Mucosa of descending colon (tissue), 3 donors: ENCODE data around the gene WDR88. TPM values are rescaled to one million over a fixed set of nuclear protein-coding genes. Genes with fewer than 3 reads are reported as not detected.
A peak's percentile ranks its signal among the peaks of the same experiment; 100 is the strongest.
"Not testable (repeated sequence)": the region's sequence is repeated elsewhere in the genome, so short reads cannot be mapped to it uniquely, and the experiment has no call there.

Experiments
- ATAC-seq: fragments of 200-7000 bp; cut with Tn5 transposase; one replicate; pipeline ENCODE4 v1.9.1; 2020; ENCODE audit warnings: mild to moderate bottlenecking, moderate library complexity
- DNase-seq, 3 donors: peaks; one replicate each; pipeline ENCODE4 v3.0.0-alpha.2; 2020
- H3K36me3 ChIP-seq: fragments of 200-600 bp; one replicate; pipeline ENCODE4 v1.8.0; 2021; ENCODE audit warnings: low read depth, mild to moderate bottlenecking
- H3K4me1 ChIP-seq: fragments of 200-600 bp; one replicate; pipeline ENCODE4 v1.8.0; 2021; ENCODE audit warnings: low read depth, mild to moderate bottlenecking
- H3K4me3 ChIP-seq: fragments of 200-600 bp; one replicate; pipeline ENCODE4 v1.8.0; 2021; ENCODE audit warnings: mild to moderate bottlenecking
- H3K9me3 ChIP-seq: fragments of 200-600 bp; one replicate; pipeline ENCODE4 v1.8.0; 2021; ENCODE audit warnings: mild to moderate bottlenecking
- intact Hi-C, 2 donors: fragments of 100-400 bp; cut with DNase I in 1 of 2; cut with micrococcal nuclease in 1 of 2; formaldehyde crosslinking; loops; one replicate each; pipeline versions ENCODE4 v1.11.0 to v1.11.1; 2022; cut with DNase I, micrococcal nuclease
- total RNA-seq, 3 donors: library from RNA; stranded (reverse); fragmentation: NEBNext Ultra II Directional in 2 of 3; extraction: Animal tissue kit (Norgen Biotek cat#: 25700) in 2 of 3; gene quantifications; one replicate each; pipeline versions ENCODE4 v1.2.1 to v1.2.4, GENCODE V29; 2021 to 2023
- TF ChIP-seq, protein P1 (sequence below): fragments of 200-600 bp; IDR thresholded peaks from one replicate; pipeline ENCODE4 v1.8.0; 2022; ENCODE audit warnings: antibody characterized with exemption, mild to moderate bottlenecking
- donor health status: DM: no; HTN: no; CAD: no; lungs with moderate emphysema.
- donor health status: DM: no; HTN: no; CAD: no.
- donor health status: DM: no; HTN: yes; CAD: no.

WDR88 gene
- total RNA-seq, 3 donors from 2014 or later: not detected

DNA sequence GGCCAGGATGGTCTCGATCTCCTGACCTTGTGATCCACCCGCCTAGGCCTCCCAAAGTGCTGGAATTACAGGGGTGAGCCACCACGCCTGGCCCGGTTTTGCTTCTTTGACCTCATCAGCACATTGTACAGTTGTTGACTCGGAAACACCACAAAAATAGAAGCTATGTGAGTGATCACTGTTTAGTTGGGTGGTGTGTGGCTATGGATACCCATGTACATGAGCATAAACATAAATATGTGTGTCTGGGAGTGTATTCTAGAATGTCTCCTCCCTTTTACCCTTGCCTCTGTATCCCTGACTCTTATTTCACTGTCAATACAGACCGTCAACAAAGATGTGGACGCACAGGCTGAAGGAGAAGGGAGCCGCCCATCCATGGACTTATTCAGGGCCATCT lies 14.4 kb upstream of the WDR88 start:
- Histone ChIP-seq H3K9me3 (no peaks in the 10 kb centered on the region), H3K4me1 (no peaks in the 10 kb centered on the region), H3K36me3 (peaks cover 4% of the 10 kb centered on the region), H3K4me3 (no peak overlapping the region)
- intact Hi-C loops: no loop called here
- no peak for ATAC-seq
- TF ChIP-seq, protein P1, sequence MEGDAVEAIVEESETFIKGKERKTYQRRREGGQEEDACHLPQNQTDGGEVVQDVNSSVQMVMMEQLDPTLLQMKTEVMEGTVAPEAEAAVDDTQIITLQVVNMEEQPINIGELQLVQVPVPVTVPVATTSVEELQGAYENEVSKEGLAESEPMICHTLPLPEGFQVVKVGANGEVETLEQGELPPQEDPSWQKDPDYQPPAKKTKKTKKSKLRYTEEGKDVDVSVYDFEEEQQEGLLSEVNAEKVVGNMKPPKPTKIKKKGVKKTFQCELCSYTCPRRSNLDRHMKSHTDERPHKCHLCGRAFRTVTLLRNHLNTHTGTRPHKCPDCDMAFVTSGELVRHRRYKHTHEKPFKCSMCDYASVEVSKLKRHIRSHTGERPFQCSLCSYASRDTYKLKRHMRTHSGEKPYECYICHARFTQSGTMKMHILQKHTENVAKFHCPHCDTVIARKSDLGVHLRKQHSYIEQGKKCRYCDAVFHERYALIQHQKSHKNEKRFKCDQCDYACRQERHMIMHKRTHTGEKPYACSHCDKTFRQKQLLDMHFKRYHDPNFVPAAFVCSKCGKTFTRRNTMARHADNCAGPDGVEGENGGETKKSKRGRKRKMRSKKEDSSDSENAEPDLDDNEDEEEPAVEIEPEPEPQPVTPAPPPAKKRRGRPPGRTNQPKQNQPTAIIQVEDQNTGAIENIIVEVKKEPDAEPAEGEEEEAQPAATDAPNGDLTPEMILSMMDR: no peak
- DNase-seq: no peak

DNA sequence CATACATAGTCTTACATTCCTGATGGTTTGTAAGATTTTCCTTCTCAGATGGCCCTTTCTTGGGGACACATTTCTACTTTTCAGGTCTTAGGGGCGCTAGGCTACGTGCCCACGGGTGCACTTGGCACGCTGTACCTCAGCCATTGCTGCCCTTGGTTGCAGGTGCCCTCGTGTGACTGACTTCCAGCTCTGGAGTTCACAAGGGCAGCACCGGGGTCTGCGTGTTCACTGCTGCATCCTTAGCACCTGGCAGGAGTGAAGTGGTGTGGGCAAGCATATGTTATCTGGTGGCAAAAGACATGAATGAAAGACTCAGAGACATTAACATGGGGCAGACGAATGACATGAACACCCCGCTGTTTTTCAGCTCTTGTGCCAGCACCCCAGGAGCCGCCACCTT lies 13.3 kb upstream of the WDR88 start:
- TF ChIP-seq, protein P1: no peak
- no peak overlapping the region for H3K4me3 ChIP-seq
- H3K9me3 ChIP-seq: no peaks in the 10 kb centered on the region
- H3K36me3 ChIP-seq: peaks cover 4% of the 10 kb centered on the region
- no peaks in the 10 kb centered on the region for H3K4me1 ChIP-seq
- no peak for DNase-seq
- peak; percentile 17 for ATAC-seq
- intact Hi-C loops: no loop called here

DNA sequence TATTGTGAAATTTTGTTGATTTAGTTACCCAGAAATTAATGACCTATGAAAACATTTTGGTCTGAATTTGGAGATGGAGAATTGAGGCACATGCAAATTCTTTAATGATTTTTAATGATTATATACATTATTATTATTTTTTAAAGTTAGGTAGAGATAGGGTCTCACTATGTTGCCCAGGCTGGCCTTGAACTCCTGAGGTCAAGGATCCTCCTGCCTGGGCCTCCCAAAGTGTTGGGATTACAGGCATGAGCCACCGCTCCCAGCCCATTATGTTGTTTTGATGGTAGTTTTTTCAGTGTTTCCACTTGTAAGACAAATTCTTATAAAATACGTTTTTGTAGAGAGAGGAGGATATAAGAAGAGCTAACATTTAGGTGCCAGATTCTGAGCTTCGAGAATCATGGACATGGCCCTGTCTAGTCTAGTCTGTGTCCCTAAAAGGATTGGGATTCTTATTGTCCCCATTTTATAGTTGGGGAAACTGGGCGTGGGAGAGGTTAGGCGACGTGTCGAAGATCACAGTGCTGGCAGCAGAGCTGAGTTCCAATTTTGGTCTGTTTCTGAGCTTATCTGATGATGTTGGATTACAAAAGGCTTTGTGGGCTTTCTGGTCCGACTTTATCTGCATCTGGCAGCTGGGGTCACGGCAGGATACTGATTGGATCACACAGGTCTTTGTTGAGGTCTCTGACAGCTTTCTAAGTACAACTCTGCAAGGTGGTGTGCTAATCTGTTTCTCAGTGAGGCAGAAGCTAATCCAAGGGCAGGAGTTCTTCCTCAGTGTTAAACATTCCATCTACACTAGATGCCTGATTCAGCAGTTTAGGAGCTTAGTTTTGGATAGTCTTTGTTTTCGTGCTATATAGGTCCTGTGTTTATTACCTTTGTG lies 7.5 kb upstream of the WDR88 start:
- no peaks in the 10 kb centered on the region for H3K4me1 ChIP-seq
- intact Hi-C loops: no loop called here
- DNase-seq (no peak), ATAC-seq (no peak)
- TF ChIP-seq, protein P1: no peak
- H3K4me3 ChIP-seq: no peak overlapping the region
- no peaks in the 10 kb centered on the region for H3K36me3 ChIP-seq
- H3K9me3 ChIP-seq: no peaks in the 10 kb centered on the region

DNA sequence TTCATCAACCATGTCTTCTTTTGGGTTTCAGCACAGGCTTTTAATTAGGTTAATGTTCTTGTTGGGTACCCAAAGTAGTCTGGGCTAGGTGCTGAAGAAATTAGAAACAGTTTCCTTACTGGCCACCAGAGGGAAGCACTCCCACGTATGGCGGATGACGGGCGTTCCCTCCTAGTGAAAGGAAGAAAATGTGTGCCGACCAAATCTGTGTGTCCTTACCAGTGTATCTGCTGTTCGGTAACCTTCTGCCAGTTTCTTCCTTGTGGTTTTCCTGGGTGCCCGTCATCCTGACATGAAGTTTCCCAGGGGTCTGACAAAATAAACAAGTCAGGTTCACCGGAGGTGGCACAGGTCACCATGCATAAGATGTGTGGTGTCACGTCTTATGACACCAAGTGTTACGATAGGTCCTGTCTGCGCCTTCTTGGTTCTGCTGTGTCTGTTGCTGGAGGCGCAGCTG lies 6.0 kb upstream of the WDR88 start:
- intact Hi-C loops: no loop called here
- Histone ChIP-seq H3K4me3 (no peak overlapping the region), H3K9me3 (no peaks in the 10 kb centered on the region), H3K4me1 (no peaks in the 10 kb centered on the region), H3K36me3 (no peaks in the 10 kb centered on the region)
- TF ChIP-seq, protein P1: peak; percentile 67
- ATAC-seq (peak; percentile 95), DNase-seq (peak in 2 of 3 donors; percentile 38 to 49)

DNA sequence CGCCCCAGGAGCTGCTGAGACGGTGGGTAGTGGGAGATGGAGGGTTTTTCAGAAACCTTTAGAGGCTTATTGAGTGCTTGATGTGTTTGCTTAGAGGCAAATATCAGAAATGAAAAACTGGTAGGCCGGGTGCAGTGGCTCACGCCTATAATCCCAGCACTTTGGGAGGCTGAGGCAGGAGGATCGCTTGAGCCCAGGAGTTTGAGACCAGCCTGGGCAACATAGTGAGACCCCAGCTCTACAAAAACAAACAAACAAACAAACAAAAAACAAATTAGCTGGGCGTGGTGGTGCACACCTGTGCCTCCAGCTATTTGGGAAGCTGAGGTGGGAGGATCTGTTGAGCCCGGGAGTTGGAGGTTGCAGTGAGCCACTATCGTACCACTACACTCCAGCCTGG lies 5.2 kb upstream of the WDR88 start:
- H3K4me3 ChIP-seq, H3K4me1 ChIP-seq, intact Hi-C loops, H3K36me3 ChIP-seq, ATAC-seq, DNase-seq, H3K9me3 ChIP-seq: not testable (repeated sequence)

DNA sequence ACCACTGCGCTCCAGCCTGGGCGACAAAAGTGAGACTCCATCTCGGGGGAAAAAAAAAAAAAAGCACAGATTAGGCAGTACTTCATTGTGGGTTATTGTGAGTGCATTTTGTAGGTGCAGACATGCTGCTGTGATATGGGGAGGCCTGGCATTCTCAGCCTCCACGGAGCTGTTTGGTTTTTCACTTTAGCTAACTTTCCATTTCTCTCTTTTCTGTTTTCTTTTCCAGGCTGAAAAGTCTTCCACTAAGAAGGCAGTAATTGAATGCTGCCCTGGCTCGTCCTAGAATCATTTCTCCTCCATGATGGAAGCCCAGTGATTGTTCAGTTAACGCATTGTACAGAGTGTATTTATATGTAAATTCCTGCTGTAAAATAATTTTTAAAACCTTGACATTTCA lies 2.0 kb upstream of the WDR88 start:
- intact Hi-C loops: no loop called here
- TF ChIP-seq, protein P1: no peak
- Histone ChIP-seq H3K9me3 (no peaks in the 10 kb centered on the region), H3K36me3 (no peaks in the 10 kb centered on the region), H3K4me3 (no peak overlapping the region), H3K4me1 (no peaks in the 10 kb centered on the region)
- DNase-seq (no peak), ATAC-seq (no peak)
